Panc1 (cell line): ENCODE results near the gene XRCC4. TPM values are rescaled to one million over a fixed set of nuclear protein-coding genes. Genes with fewer than 3 reads are reported as not detected.

Source experiments
- ATAC-seq: fragments of 200-7000 bp; cut with Tn5 transposase; 2 replicates; pipeline ENCODE4 v1.9.1; 2020; ENCODE audit warnings: mild to moderate bottlenecking, moderate library complexity
- BruUV-seq: library from RNA; stranded (reverse); fragments of 400-500 nt; replicated peaks from 2 replicates; lab custom pipeline; 2021; lab: Mats Ljungman, UMichigan
- CTCF ChIA-PET: fragments of 300-600 bp; sonication (Branson Sonifier 250); formaldehyde crosslinking; loops from one replicate; lab custom pipeline; 2022; ENCODE audit warnings: antibody characterized with exemption; lab: Charles Lee
- POLR2A ChIA-PET: fragments of 300-600 bp; sonication (Branson Sonifier 250); formaldehyde crosslinking; loops from one replicate; lab custom pipeline; 2022; ENCODE audit warnings: antibody characterized with exemption; lab: Charles Lee
- DNase-seq: peaks from one replicate; pipeline ENCODE4 v3.0.0-alpha.2; 2010; ENCODE audit warnings: low read depth, low spot score
- H3K27ac ChIP-seq: 2 replicates; pipeline ENCODE4 v1.5.1; 2011; ENCODE audit warnings: mild to moderate bottlenecking, low read length, inconsistent platforms
- H3K27me3 ChIP-seq: fragments of 200-500 bp; sonication (Bioruptor generic); 2 replicates; pipeline ENCODE4 v1.6.0; 2014; ENCODE audit warnings: low read length, inconsistent platforms; ENCODE audit not compliant: control insufficient read depth, insufficient read depth
- H3K36me3 ChIP-seq: fragments of 200-500 bp; sonication (Bioruptor generic); 2 replicates; pipeline ENCODE4 v1.5.1; 2014; ENCODE audit warnings: inconsistent platforms, mild to moderate bottlenecking, low read length, moderate library complexity; ENCODE audit not compliant: control insufficient read depth, insufficient read depth
- H3K4me1 ChIP-seq: 2 replicates; pipeline ENCODE4 v1.5.1; 2011; ENCODE audit warnings: inconsistent platforms, mild to moderate bottlenecking, low read length, moderate library complexity; ENCODE audit not compliant: control insufficient read depth, insufficient read depth
- H3K4me3 ChIP-seq, 2 experiments: 2 replicates each; pipeline ENCODE4 v1.5.1; 2011 to 2012; ENCODE audit warnings: low read depth in 2 of 2, low read length in 2 of 2, mild to moderate bottlenecking in 2 of 2, inconsistent platforms in 1 of 2, moderate library complexity in 1 of 2
- H3K9me3 ChIP-seq: fragments of 200-500 bp; sonication (Bioruptor generic); 2 replicates; pipeline ENCODE4 v1.5.1; 2014; ENCODE audit warnings: low read depth, mild to moderate bottlenecking, inconsistent platforms, low read length, moderate library complexity; ENCODE audit not compliant: control insufficient read depth, insufficient read depth
- CTCF ChIP-seq: fragments of 450-650 bp; IDR thresholded peaks from 2 replicates; pipeline ENCODE4 v1.5.1; 2017; ENCODE audit warnings: mild to moderate bottlenecking
- POLR2AphosphoS5 ChIP-seq: IDR thresholded peaks from 2 replicates; pipeline ENCODE4 v1.6.1; 2012; ENCODE audit warnings: mild to moderate bottlenecking, low read depth, low read length, moderate library complexity
- REST ChIP-seq, 2 experiments: IDR thresholded peaks; 2 replicates each; pipeline ENCODE4 v1.6.1; 2011 to 2012; ENCODE audit warnings: low read depth in 2 of 2, control low read depth in 1 of 2, low read length in 1 of 2, mild to moderate bottlenecking in 1 of 2, moderate library complexity in 1 of 2; ENCODE audit not compliant: insufficient read depth in 1 of 2
- SIN3A ChIP-seq: IDR thresholded peaks from 2 replicates; pipeline ENCODE4 v1.6.1; 2012; ENCODE audit warnings: low read depth, mild to moderate bottlenecking, low read length, moderate library complexity, borderline replicate concordance; ENCODE audit not compliant: insufficient read depth
- TCF7L2 ChIP-seq: IDR thresholded peaks from 2 replicates; pipeline ENCODE4 v1.6.1; 2011; ENCODE audit warnings: mild to moderate bottlenecking, low read depth, low read length, inconsistent platforms
- in situ Hi-C: cut with HindIII; loops from 2 replicates; pipeline ENCODE4 v1.10.0; 2016; ENCODE audit warnings: low sequenced_read_pairs, low pct_unique_long_range_greater_than_20kb
- intact Hi-C: fragments of 100-400 bp; cut with micrococcal nuclease; formaldehyde crosslinking; loops from one replicate; pipeline ENCODE4 v1.10.0; 2022; ENCODE audit not compliant: unreplicated experiment
- total RNA-seq: library from RNA; stranded (reverse); gene quantifications from one replicate; pipeline ENCODE4 v1.2.1, GENCODE V29; 2021; ENCODE audit not compliant: unreplicated experiment

Gene XRCC4
- total RNA-seq, 1 experiment from 2014 or later = 12.5 TPM

- Histone ChIP-seq H3K27me3 (no peaks in the 10 kb centered on the region), H3K9me3 (no peaks in the 10 kb centered on the region), H3K4me3 (no peak overlapping the region), H3K27ac (no peak overlapping the region), H3K36me3 (no peaks in the 10 kb centered on the region), H3K4me1 (no peaks in the 10 kb centered on the region)
- POLR2A ChIA-PET = no interaction called here
- intact Hi-C loops (no loop called here), in situ Hi-C loops (no loop called here)
- CTCF ChIA-PET = interaction anchor here (0.6 kb wide), 1 partner anchor 623 kb away, joined by 3 read pairs; no protein-coding TSS in a partner anchor
- no TSS peak for BruUV-seq
- ATAC-seq (no peak), DNase-seq (no peak)
- TF ChIP-seq TCF7L2 (no peak), REST (IDR thresholded peaks at IDR 0.05; ENCODE audit: insufficient read depth in 1 of 2, low read depth in 2 of 2, low read length in 1 of 2) (no peak), CTCF (no peak), POLR2AphosphoS5 (no peak), SIN3A (no peak)
Observed at GRCh38 chr5:83220331-83220730, 143.0 kb downstream of the XRCC4 start.

DNA sequence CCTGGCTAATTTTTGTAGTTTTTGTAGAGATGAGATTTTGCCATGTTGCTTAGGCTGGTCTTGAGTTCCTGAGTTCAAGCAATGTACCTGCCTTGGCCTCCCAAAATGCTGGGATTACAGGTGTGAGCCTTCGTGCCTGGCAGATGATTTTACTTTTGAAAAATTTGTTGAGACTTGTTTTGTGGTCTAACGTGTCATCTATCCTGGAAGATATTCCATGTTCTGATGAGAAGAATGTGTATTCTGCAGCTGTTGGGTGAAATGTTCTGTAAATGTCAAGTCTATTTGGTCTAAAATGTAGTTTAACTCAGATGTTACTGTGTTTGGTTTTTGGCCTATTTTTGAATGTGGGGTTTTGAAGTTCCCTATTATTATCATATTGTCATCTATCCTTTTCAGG, 145.6 kb downstream of the XRCC4 start:
- in situ Hi-C loops = no loop called here
- ATAC-seq (no peak), DNase-seq (no peak)
- no TSS peak for BruUV-seq
- Histone ChIP-seq H3K9me3 (no peaks in the 10 kb centered on the region), H3K4me3 (no peak overlapping the region), H3K4me1 (no peaks in the 10 kb centered on the region), H3K36me3 (no peaks in the 10 kb centered on the region), H3K27me3 (no peaks in the 10 kb centered on the region), H3K27ac (no peak overlapping the region)
- CTCF ChIA-PET = no interaction called here
- intact Hi-C loops = no loop called here
- POLR2A ChIA-PET = no interaction called here
- TF ChIP-seq REST (IDR thresholded peaks at IDR 0.05; ENCODE audit: insufficient read depth in 1 of 2, low read depth in 2 of 2, low read length in 1 of 2) (no peak), SIN3A (no peak), CTCF (no peak), POLR2AphosphoS5 (no peak), TCF7L2 (no peak)
